Ascending aorta (tissue), 2 donors: ENCODE data around the gene GPHN. TPM values are rescaled to one million over a fixed set of nuclear protein-coding genes. Genes with fewer than 3 reads are reported as not detected.
"Not testable (repeated sequence)": the region's sequence is repeated elsewhere in the genome, so short reads cannot be mapped to it uniquely, and the experiment has no call there.

Experiments used
- DNase-seq, 2 donors: peaks; one replicate each; pipeline ENCODE4 v3.0.0-alpha.2; 2019; ENCODE audit warnings: low spot score in 2 of 2
- H3K27ac ChIP-seq, 2 donors: fragments of 200-600 bp; sonication (generic); one replicate each; pipeline ENCODE4 v1.5.1; 2016 to 2017; ENCODE audit warnings: mild to moderate bottlenecking in 1 of 2
- H3K27me3 ChIP-seq: fragments of 200-600 bp; sonication (generic); one replicate; pipeline ENCODE4 v1.5.1; 2017
- H3K36me3 ChIP-seq, 2 donors: fragments of 200-600 bp; sonication (generic); one replicate each; pipeline ENCODE4 v1.5.1; 2016
- H3K4me1 ChIP-seq, 2 donors: fragments of 200-600 bp; sonication (generic); one replicate each; pipeline ENCODE4 v1.5.1; 2016 to 2017; ENCODE audit warnings: mild to moderate bottlenecking in 1 of 2
- H3K4me3 ChIP-seq, 2 donors: fragments of 200-600 bp; sonication (generic); one replicate each; pipeline ENCODE4 v1.5.1; 2016 to 2017; ENCODE audit warnings: mild to moderate bottlenecking in 1 of 2
- H3K9me3 ChIP-seq, 2 donors: fragments of 200-600 bp; sonication (generic); one replicate each; pipeline ENCODE4 v1.5.1; 2016
- CTCF ChIP-seq, 3 experiments: fragments of 200-600 bp in 2 of 3; fragments of 450-650 bp in 1 of 3; sonication (generic) in 2 of 3; IDR thresholded peaks; one replicate each; pipeline ENCODE4 v1.5.1; 2016 to 2019; ENCODE audit warnings: antibody characterized with exemption in 3 of 3, mild to moderate bottlenecking in 1 of 3, moderate library complexity in 1 of 3
- intact Hi-C: fragments of 100-400 bp; cut with DNase I; formaldehyde crosslinking; loops from one replicate; pipeline ENCODE4 v1.15.1; 2023
- total RNA-seq: library from RNA; depleted of rRNA; stranded (reverse); fragments of >200 nt; gene quantifications from one replicate; pipeline ENCODE4 v1.1.0, GENCODE V29; 2016

GPHN gene
- total RNA-seq, 1 donor from 2014 or later, result 3.3 TPM

- no peak overlapping the region for H3K27ac ChIP-seq
- no peak overlapping the region for H3K4me3 ChIP-seq
- TF ChIP-seq CTCF (IDR thresholded peaks at IDR 0.05), result no peak
- H3K9me3 ChIP-seq, result peaks cover 0 to 23% of the 10 kb centered on the region in 2 donors
- intact Hi-C loops, result no loop called here
- no peaks in the 10 kb centered on the region for H3K27me3 ChIP-seq
- H3K4me1 ChIP-seq, result no peaks in the 10 kb centered on the region
- H3K36me3 ChIP-seq, result peaks cover 0 to 15% of the 10 kb centered on the region in 2 donors
- DNase-seq, result no peak
Measured at GRCh38 chr14:67050896-67051295, 542.9 kb downstream of the GPHN start.

DNA sequence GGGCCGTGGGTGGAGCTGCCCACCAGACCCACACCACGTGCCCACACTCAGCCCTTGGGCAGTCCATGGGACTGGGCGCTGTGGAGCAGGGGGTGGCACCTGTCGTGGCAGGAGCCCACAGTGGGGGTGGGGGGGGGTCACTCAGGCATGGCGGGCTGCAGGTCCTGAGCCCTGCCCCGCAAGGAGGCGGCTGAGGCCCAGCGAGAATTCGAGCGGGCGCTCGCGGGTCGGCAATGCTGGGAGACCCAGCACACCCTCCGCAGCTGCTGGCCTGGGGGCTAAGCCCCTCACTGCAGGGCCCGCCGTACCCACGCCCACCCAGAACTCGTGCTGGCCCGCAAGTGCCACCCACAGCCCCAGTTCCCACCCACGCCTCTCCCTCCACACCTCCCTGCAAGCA, 548.7 kb downstream of the GPHN start:
- intact Hi-C loops, result no loop called here
- Histone ChIP-seq H3K27me3 (no peaks in the 10 kb centered on the region), H3K9me3 (peaks cover 0 to 22% of the 10 kb centered on the region in 2 donors), H3K36me3 (peaks cover 2 to 14% of the 10 kb centered on the region in 2 donors), H3K27ac (no peak overlapping the region), H3K4me3 (no peak overlapping the region), H3K4me1 (no peaks in the 10 kb centered on the region)
- no peak for DNase-seq
- TF ChIP-seq CTCF (IDR thresholded peaks at IDR 0.05), result no peak

DNA sequence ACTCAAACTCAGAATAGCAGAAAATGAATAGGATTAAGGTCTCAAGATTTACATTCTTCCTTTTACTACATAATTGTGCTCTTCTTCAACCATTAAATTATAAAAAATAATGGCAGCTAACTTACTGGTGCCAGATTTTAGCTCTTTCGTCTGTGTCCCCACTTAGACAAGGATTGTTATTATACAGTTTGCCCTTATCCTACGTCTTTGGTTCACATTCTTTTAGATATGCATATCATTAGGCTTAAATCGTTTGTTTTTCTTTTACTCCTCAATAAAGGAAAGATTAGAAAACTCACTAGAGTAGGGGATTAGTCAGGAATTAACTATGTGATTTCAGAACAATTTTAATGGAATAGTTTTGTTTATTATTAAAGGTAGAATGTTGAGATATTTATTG, 551.6 kb downstream of the GPHN start:
- Histone ChIP-seq H3K4me1 (no peaks in the 10 kb centered on the region), H3K27me3 (no peaks in the 10 kb centered on the region), H3K27ac (no peak overlapping the region), H3K4me3 (no peak overlapping the region), H3K9me3 (peaks cover 0 to 10% of the 10 kb centered on the region in 2 donors), H3K36me3 (peaks cover 2 to 14% of the 10 kb centered on the region in 2 donors)
- TF ChIP-seq CTCF (IDR thresholded peaks at IDR 0.05), result no peak
- intact Hi-C loops, result no loop called here
- DNase-seq, result no peak

GRCh38 chr14:67060546-67060945, 552.6 kb downstream of the GPHN start:
- Histone ChIP-seq H3K36me3 (peaks cover 2 to 14% of the 10 kb centered on the region in 2 donors), H3K4me1 (no peaks in the 10 kb centered on the region), H3K4me3 (no peak overlapping the region), H3K27ac (no peak overlapping the region), H3K27me3 (no peaks in the 10 kb centered on the region), H3K9me3 (peaks cover 0 to 10% of the 10 kb centered on the region in 2 donors)
- intact Hi-C loops, result no loop called here
- TF ChIP-seq CTCF (IDR thresholded peaks at IDR 0.05), result no peak
- DNase-seq, result no peak

DNA sequence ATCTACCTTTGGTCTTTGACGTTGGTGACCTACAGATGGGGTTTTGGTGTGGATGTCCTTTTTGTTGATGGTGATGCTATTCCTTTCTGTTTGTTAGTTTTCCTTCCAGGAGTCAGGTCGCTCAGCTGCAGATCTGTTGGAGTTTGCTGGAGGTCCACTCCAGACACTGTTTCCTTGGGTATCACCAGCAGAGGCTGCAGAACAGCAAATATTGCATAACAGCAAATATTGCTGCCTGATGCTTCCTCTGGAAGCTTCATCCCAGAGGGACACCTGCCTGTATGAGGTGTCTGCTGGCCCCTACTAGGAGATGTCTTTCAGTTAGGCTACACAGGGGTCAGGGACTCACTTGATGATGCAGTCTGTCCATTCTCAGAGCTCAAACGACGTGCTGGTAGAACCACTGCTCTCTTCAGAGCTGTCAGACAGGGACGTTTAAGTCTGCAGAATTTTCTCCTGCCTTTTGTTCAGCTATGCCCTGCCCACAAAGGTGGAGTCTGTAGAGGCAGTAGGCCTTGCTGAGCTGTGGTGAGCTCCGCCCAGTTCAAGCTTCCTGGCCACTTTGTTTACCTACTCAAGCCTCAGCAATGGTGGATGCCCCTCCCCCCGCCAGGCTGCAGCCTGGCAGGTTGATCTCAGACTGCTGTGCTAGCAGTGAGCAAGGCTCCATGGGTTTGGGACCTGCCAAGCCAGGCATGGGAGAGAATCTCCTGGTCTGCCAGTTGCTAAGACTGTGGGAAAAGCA, 559.3 kb downstream of the GPHN start:
- H3K27ac ChIP-seq, H3K4me1 ChIP-seq, H3K4me3 ChIP-seq, H3K36me3 ChIP-seq, H3K9me3 ChIP-seq, intact Hi-C loops, DNase-seq, H3K27me3 ChIP-seq: not testable (repeated sequence)

GRCh38 chr14:67068251-67068650, 560.3 kb downstream of the GPHN start:
- intact Hi-C loops, result no loop called here
- Histone ChIP-seq H3K27me3 (no peaks in the 10 kb centered on the region), H3K4me3 (no peak overlapping the region), H3K27ac (no peak overlapping the region), H3K4me1 (no peaks in the 10 kb centered on the region), H3K36me3 (peaks cover 0 to 3% of the 10 kb centered on the region in 2 donors), H3K9me3 (peaks cover 0 to 5% of the 10 kb centered on the region in 2 donors)
- TF ChIP-seq CTCF (IDR thresholded peaks at IDR 0.05), result no peak
- DNase-seq, result no peak
